HepG2 (cell line): ENCODE measurements around the gene SRCAP. TPM values are rescaled to one million over a fixed set of nuclear protein-coding genes. Genes with fewer than 3 reads are reported as not detected.

ENCODE experiments used
- CEBPG ChIP-seq: IDR thresholded peaks from 2 replicates; pipeline ENCODE4 v1.6.1; 2016
- FIP1L1 ChIP-seq: fragments of 200-400 bp; formaldehyde crosslinking; IDR thresholded peaks from 2 replicates; pipeline ENCODE4 v1.6.1; 2018; ENCODE audit warnings: low read depth, mild to moderate bottlenecking, low read length, moderate library complexity, borderline replicate concordance; ENCODE audit not compliant: insufficient read depth
- GFI1 ChIP-seq: sonication (generic); formaldehyde crosslinking; IDR thresholded peaks from 2 replicates; pipeline ENCODE4 v1.5.0; 2020; ENCODE audit warnings: missing genetic modification reagents, mild to moderate bottlenecking, borderline replicate concordance
- IKZF4 ChIP-seq: sonication (generic); formaldehyde crosslinking; IDR thresholded peaks from 2 replicates; pipeline ENCODE4 v1.5.1; 2020; ENCODE audit warnings: borderline replicate concordance, mild to moderate bottlenecking, low read depth, missing genetic modification reagents; ENCODE audit errors: not compliant biosample characterization
- MYC ChIP-seq: sonication (generic); formaldehyde crosslinking; IDR thresholded peaks from 2 replicates; pipeline ENCODE4 v1.9.0; 2021; ENCODE audit warnings: missing genetic modification reagents, borderline replicate concordance
- RFX1 ChIP-seq: fragments of 450-650 bp; IDR thresholded peaks from 2 replicates; pipeline ENCODE4 v1.6.1; 2017
- RORA ChIP-seq: sonication (generic); formaldehyde crosslinking; IDR thresholded peaks from 2 replicates; pipeline ENCODE4 v1.5.0; 2020; ENCODE audit warnings: mild to moderate bottlenecking, missing genetic modification reagents, moderate library complexity
- SAP130 ChIP-seq: IDR thresholded peaks from 2 replicates; pipeline ENCODE4 v1.6.1; 2016; ENCODE audit warnings: low read depth
- SMAD1 ChIP-seq: sonication (generic); formaldehyde crosslinking; IDR thresholded peaks from 2 replicates; pipeline ENCODE4 v1.4.0; 2020; ENCODE audit warnings: missing genetic modification reagents, low read depth, mild to moderate bottlenecking, borderline replicate concordance
- SOX6 ChIP-seq, 2 experiments: fragments of 450-650 bp in 1 of 2; sonication (generic) in 1 of 2; formaldehyde crosslinking in 1 of 2; IDR thresholded peaks; 2 replicates each; pipeline versions ENCODE4 v1.4.0 to v1.6.1; 2017 to 2020; ENCODE audit warnings: antibody characterized with exemption in 1 of 2, mild to moderate bottlenecking in 1 of 2, missing genetic modification reagents in 1 of 2
- THAP11 ChIP-seq: IDR thresholded peaks from 2 replicates; pipeline ENCODE4 v1.6.1; 2016; ENCODE audit warnings: missing biosample characterization, missing genetic modification reagents
- THRA ChIP-seq: sonication (generic); formaldehyde crosslinking; IDR thresholded peaks from 2 replicates; pipeline ENCODE4 v1.4.0; 2020; ENCODE audit warnings: missing genetic modification reagents, borderline replicate concordance
- ZBTB34 ChIP-seq: sonication (generic); formaldehyde crosslinking; IDR thresholded peaks from 2 replicates; pipeline ENCODE4 v1.8.0; 2022; ENCODE audit warnings: mild to moderate bottlenecking, missing genetic modification reagents
- ZFP36L1 ChIP-seq: sonication (generic); formaldehyde crosslinking; IDR thresholded peaks from 2 replicates; pipeline ENCODE4 v1.8.0; 2022; ENCODE audit warnings: mild to moderate bottlenecking, missing genetic modification reagents, moderate library complexity
- ZNF224 ChIP-seq: sonication (generic); formaldehyde crosslinking; IDR thresholded peaks from 2 replicates; pipeline ENCODE4 v1.5.0; 2020; ENCODE audit warnings: mild to moderate bottlenecking, missing genetic modification reagents
- ZNF251 ChIP-seq: sonication (generic); formaldehyde crosslinking; IDR thresholded peaks from 2 replicates; pipeline ENCODE4 v1.9.0; 2021; ENCODE audit warnings: mild to moderate bottlenecking, missing genetic modification reagents
- ZNF335 ChIP-seq: sonication (generic); formaldehyde crosslinking; IDR thresholded peaks from 2 replicates; pipeline ENCODE4 v1.4.0; 2020; ENCODE audit warnings: missing genetic modification reagents
- ZNF33B ChIP-seq: sonication (generic); formaldehyde crosslinking; IDR thresholded peaks from 2 replicates; pipeline ENCODE4 v1.5.1; 2020; ENCODE audit warnings: mild to moderate bottlenecking, missing genetic modification reagents
- ZNF414 ChIP-seq: sonication (generic); formaldehyde crosslinking; IDR thresholded peaks from 2 replicates; pipeline ENCODE4 v1.5.0; 2020; ENCODE audit warnings: missing genetic modification reagents
- ZNF543 ChIP-seq: sonication (generic); formaldehyde crosslinking; IDR thresholded peaks from 2 replicates; pipeline ENCODE4 v1.4.0; 2020; ENCODE audit warnings: mild to moderate bottlenecking, missing genetic modification reagents
- ZNF563 ChIP-seq: sonication (generic); formaldehyde crosslinking; IDR thresholded peaks from 2 replicates; pipeline ENCODE4 v1.8.0; 2022; ENCODE audit warnings: mild to moderate bottlenecking, moderate library complexity, missing genetic modification reagents
- ZNF589 ChIP-seq: sonication (generic); formaldehyde crosslinking; conservative IDR thresholded peaks from 2 replicates; pipeline ENCODE4 v1.8.0; 2022; ENCODE audit warnings: mild to moderate bottlenecking, moderate library complexity, missing genetic modification reagents
- ZNF670 ChIP-seq: sonication (generic); formaldehyde crosslinking; IDR thresholded peaks from 2 replicates; pipeline ENCODE4 v1.8.0; 2022; ENCODE audit warnings: mild to moderate bottlenecking, missing genetic modification reagents, borderline replicate concordance
- ZNF775 ChIP-seq: sonication (generic); formaldehyde crosslinking; IDR thresholded peaks from 2 replicates; pipeline ENCODE4 v1.4.0; 2020; ENCODE audit warnings: missing genetic modification reagents, mild to moderate bottlenecking, moderate library complexity, borderline replicate concordance
- polyA plus RNA-seq, 8 experiments: library from polyadenylated mRNA; depleted of rRNA in 3 of 8; stranded (reverse) in 7 of 8; unstranded in 1 of 8; fragments of >200 nt; fragmentation: Illumina TruSeq in 4 of 8; extraction: Trizol in 4 of 8; gene quantifications; 2 replicates each; pipeline versions ENCODE4 v1.2.1 to v1.2.3, GENCODE V29; 2011 to 2016; ENCODE audit warnings: low read depth in 4 of 8, missing spikeins in 1 of 8, mixed read lengths in 1 of 8; ENCODE audit not compliant: insufficient read depth in 1 of 8
- total RNA-seq, 5 experiments: library from RNA; depleted of rRNA; stranded (reverse); fragments of >200 nt; fragmentation: Illumina TruSeq; extraction: Trizol; gene quantifications; 2 replicates each; pipeline ENCODE4 v1.2.3, GENCODE V29; 2016; ENCODE audit warnings: low read depth in 1 of 5
- TF ChIP-seq, protein P1 (sequence below): sonication (generic); formaldehyde crosslinking; IDR thresholded peaks from 2 replicates; pipeline ENCODE4 v1.4.0; 2020; ENCODE audit warnings: missing genetic modification reagents

The SRCAP gene
- total and polyA plus RNA-seq, 2 of the 13 experiments (the other 11 are each of a cell fraction or from before 2014, with no cell fraction given): 4.9 to 9.0 TPM

DNA sequence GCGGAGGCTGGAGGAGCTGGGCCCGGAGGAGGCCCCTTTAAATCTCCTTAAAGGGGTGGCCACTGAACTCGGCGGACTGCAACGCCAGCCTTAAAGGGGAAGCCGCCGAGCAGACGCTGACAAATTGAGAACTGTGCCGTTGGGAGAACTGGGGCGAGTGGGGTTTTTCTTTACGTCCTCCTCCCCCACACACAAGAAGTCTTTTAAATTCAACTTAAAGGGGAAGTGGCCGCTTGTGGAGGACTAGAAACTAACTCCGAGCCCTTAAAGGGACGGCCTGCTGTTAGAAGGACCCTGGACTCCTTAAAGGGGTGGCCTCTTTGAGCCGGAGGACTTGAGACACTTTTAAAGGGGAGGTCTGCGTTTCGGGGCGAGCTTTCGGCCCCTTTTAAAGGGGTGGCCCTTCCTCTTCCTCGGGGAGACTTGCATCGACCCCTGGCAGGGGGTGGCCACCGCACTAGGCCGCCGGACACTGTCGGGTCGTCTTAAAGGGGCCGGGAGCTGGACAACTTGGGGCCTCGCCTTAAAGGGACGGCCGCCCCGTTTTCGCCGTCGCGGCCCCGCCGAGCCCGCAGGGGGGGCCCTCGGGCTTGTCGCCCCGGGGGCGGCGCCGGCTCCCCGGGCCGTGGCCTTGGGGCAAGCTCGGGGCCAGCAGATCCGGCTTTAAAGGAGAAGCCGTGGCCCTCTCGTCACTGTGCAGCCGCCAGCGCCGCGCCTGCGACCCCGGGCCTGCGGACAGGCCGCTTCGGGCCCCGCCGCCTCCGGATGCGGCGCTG lies 40.1 kb upstream of the SRCAP start (continued):
- no peak for TF ChIP-seq SOX6 (IDR thresholded peaks at IDR 0.05)
- TF ChIP-seq SOX6 (CRISPR knock-in tag; IDR thresholded peaks at IDR 0.05): no peak; the same call in none of the 2 replicates
- no peak for TF ChIP-seq ZNF33B (CRISPR knock-in tag)
- peak; percentile 22; the same call in 1 of the 2 replicates for TF ChIP-seq THAP11 (CRISPR knock-in tag)
- no peak for TF ChIP-seq ZNF543 (CRISPR knock-in tag)
- TF ChIP-seq IKZF4 (CRISPR knock-in tag): no peak
- TF ChIP-seq ZNF775 (CRISPR knock-in tag): no peak
- TF ChIP-seq MYC (CRISPR knock-in tag): peak; percentile 27; the same call in 1 of the 2 replicates
- TF ChIP-seq, protein P1, sequence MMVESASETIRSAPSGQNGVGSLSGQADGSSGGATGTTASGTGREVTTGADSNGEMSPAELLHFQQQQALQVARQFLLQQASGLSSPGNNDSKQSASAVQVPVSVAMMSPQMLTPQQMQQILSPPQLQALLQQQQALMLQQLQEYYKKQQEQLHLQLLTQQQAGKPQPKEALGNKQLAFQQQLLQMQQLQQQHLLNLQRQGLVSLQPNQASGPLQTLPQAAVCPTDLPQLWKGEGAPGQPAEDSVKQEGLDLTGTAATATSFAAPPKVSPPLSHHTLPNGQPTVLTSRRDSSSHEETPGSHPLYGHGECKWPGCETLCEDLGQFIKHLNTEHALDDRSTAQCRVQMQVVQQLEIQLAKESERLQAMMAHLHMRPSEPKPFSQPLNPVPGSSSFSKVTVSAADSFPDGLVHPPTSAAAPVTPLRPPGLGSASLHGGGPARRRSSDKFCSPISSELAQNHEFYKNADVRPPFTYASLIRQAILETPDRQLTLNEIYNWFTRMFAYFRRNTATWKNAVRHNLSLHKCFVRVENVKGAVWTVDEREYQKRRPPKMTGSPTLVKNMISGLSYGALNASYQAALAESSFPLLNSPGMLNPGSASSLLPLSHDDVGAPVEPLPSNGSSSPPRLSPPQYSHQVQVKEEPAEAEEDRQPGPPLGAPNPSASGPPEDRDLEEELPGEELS (CRISPR knock-in tag): no peak
- TF ChIP-seq ZNF589: no peak
- no peak for TF ChIP-seq RORA (CRISPR knock-in tag)
- peak; percentile 14 for TF ChIP-seq SAP130 (CRISPR knock-in tag)
- no peak; the same call in 1 of the 2 replicates for TF ChIP-seq ZNF670 (CRISPR knock-in tag)
- TF ChIP-seq ZFP36L1: 0 out of 2 replicates have a peak, but pooled peaks have one; percentile 52
- no peak for TF ChIP-seq SMAD1 (CRISPR knock-in tag)
- TF ChIP-seq ZBTB34: no peak
- no peak for TF ChIP-seq ZNF224 (CRISPR knock-in tag)
- TF ChIP-seq FIP1L1: no peak
- peak; percentile 78; the same call in 1 of the 2 replicates for TF ChIP-seq ZNF563
- no peak for TF ChIP-seq ZNF251 (CRISPR knock-in tag)
- peak; percentile 83 for TF ChIP-seq ZNF335 (CRISPR knock-in tag)
- TF ChIP-seq CEBPG: no peak
- no peak; the same call in 1 of the 2 replicates for TF ChIP-seq THRA (CRISPR knock-in tag)
- TF ChIP-seq ZNF414 (CRISPR knock-in tag): no peak
- 0 out of 2 replicates have a peak, but pooled peaks have one; percentile 18 for TF ChIP-seq GFI1 (CRISPR knock-in tag)
- TF ChIP-seq RFX1: 0 out of 2 replicates have a peak, but pooled peaks have one; percentile 67
